Tibial artery (tissue), 4 donors: ENCODE measurements around the gene ATP13A4.

Source experiments
- DNase-seq, 2 donors: peaks; one replicate each; pipeline ENCODE4 v3.0.0-alpha.2; 2019
- H3K27ac ChIP-seq, 2 donors: fragments of 200-600 bp; sonication (generic) in 1 of 2; 1 replicate in 1 of 2; 2 replicates in 1 of 2; pipeline ENCODE4 v1.5.1; 2018 to 2019; ENCODE audit warnings: mild to moderate bottlenecking in 1 of 2
- H3K27me3 ChIP-seq, 2 donors: fragments of 200-600 bp; sonication (generic) in 1 of 2; one replicate each; pipeline versions ENCODE4 v1.5.1 to v1.6.0; 2016 to 2019
- H3K36me3 ChIP-seq, 3 donors: fragments of 200-600 bp; sonication (generic) in 2 of 3; one replicate each; pipeline ENCODE4 v1.5.1; 2016 to 2019; ENCODE audit warnings: mild to moderate bottlenecking in 2 of 3
- H3K4me1 ChIP-seq, 4 donors: fragments of 200-600 bp; sonication (generic) in 2 of 4; 1 replicate in 3 of 4; 2 replicates in 1 of 4; pipeline ENCODE4 v1.5.1; 2016 to 2019
- H3K4me3 ChIP-seq, 2 donors: fragments of 200-600 bp; sonication (generic) in 1 of 2; 1 replicate in 1 of 2; 2 replicates in 1 of 2; pipeline ENCODE4 v1.5.1; 2018 to 2019; ENCODE audit warnings: mild to moderate bottlenecking in 2 of 2
- H3K9me3 ChIP-seq, 3 donors: fragments of 200-600 bp; sonication (generic) in 1 of 3; one replicate each; pipeline ENCODE4 v1.5.1; 2016 to 2019
- intact Hi-C: fragments of 100-400 bp; cut with DNase I; formaldehyde crosslinking; loops from one replicate; pipeline ENCODE4 v1.15.0; 2023; ENCODE audit warnings: low total_unique reads
- TF ChIP-seq, protein P1 (sequence below), 2 experiments: fragments of 200-600 bp in 1 of 2; fragments of 450-650 bp in 1 of 2; IDR thresholded peaks; one replicate each; pipeline ENCODE4 v1.5.1; 2017 to 2019; ENCODE audit warnings: antibody characterized with exemption in 2 of 2, mild to moderate bottlenecking in 1 of 2, moderate library complexity in 1 of 2

ATP13A4 gene

DNA sequence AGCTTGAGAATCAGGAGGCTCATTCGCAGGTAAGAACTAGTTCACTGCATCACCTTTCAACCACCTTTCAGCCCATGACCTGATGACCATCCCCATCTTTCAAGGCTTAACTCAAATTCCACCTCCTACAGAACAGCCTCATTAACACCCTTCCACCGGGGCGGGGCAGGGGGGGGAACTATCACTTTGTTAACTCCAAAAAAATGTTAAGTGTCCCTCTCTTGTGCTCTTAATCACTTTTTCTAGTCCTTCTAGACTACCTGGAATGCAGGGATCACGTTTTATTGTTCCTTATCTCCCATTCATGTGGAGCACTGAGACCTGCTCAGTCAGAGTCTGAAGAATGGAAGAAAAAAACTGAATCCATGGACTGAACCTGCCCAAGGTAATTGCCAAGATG, 51.8 kb downstream of the ATP13A4 start:
- Histone ChIP-seq H3K27ac (no peak overlapping the region), H3K4me1 (no peaks in the 10 kb centered on the region), H3K4me3 (no peak overlapping the region), H3K9me3 (no peaks in the 10 kb centered on the region), H3K36me3 (no peaks in the 10 kb centered on the region), H3K27me3 (no peaks in the 10 kb centered on the region)
- DNase-seq = no peak
- TF ChIP-seq, protein P1, sequence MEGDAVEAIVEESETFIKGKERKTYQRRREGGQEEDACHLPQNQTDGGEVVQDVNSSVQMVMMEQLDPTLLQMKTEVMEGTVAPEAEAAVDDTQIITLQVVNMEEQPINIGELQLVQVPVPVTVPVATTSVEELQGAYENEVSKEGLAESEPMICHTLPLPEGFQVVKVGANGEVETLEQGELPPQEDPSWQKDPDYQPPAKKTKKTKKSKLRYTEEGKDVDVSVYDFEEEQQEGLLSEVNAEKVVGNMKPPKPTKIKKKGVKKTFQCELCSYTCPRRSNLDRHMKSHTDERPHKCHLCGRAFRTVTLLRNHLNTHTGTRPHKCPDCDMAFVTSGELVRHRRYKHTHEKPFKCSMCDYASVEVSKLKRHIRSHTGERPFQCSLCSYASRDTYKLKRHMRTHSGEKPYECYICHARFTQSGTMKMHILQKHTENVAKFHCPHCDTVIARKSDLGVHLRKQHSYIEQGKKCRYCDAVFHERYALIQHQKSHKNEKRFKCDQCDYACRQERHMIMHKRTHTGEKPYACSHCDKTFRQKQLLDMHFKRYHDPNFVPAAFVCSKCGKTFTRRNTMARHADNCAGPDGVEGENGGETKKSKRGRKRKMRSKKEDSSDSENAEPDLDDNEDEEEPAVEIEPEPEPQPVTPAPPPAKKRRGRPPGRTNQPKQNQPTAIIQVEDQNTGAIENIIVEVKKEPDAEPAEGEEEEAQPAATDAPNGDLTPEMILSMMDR (IDR thresholded peaks at IDR 0.05) = no peak
- intact Hi-C loops = no loop called here

DNA sequence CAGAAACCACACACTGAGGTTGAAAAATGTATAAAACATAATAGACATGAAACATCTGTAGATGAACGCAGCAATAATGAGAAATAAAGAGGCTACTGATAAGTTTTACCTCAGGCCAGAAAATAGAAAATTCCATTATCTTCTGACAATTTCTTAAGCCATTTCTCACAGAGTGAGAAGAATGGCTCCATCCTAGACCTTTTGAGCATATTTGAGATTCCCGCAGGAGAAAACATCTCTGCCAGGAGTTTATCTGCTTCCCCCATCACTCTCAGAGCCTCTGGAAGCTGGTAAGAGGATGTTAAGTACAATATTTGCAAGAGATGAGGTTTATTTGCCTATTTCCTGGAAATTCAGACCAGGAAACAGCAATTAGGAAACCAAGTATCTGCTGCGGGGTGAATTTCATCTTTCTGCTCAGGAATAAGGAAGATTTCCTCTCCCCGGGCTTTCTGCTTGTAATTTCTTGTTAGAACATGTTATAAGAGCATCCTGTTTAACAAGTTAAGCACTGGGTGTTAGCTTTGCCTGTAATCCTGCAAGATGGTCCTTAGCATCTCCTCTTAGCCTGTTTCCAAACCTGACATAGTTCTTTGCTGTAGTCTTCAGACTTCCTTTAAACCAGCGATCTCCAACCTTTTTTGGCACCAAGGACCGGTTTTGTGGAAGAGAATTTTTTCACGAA, 54.8 kb downstream of the ATP13A4 start:
- TF ChIP-seq, protein P1 (IDR thresholded peaks at IDR 0.05) = no peak
- intact Hi-C loops = no loop called here
- Histone ChIP-seq H3K9me3 (no peaks in the 10 kb centered on the region), H3K36me3 (no peaks in the 10 kb centered on the region), H3K4me1 (no peaks in the 10 kb centered on the region), H3K27ac (no peak overlapping the region), H3K27me3 (no peaks in the 10 kb centered on the region), H3K4me3 (no peak overlapping the region)
- DNase-seq = no peak

DNA sequence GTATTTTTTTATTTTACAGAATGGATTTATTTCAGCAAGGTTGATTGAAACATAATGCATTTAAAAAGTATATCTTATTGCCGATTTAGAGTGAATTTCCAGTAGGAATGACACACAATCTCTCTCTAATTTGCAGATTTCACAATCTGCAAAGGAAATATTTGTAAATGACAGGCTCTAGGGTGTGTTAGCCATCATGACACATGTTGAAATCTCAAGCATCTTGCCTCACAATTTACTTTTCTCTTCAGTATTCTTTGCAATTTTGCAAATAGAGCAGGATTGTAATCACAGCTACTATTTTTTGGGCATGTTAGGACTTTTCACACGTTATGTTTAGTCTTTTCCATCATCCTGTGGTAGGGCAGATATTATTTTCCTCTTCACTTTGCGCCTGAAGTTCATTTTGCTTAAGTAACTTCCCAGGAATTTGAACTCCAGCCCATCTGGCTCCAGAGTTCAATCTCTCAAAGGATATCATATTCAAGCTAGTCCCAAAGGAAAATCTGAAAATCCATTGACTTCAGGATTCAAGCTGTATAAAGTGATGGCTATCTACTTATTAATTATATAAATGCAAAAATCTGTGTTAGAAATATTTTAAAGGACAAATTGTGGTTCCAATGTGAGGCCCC, 55.4 kb downstream of the ATP13A4 start:
- TF ChIP-seq, protein P1 (IDR thresholded peaks at IDR 0.05) = no peak
- intact Hi-C loops = no loop called here
- Histone ChIP-seq H3K27me3 (no peaks in the 10 kb centered on the region), H3K4me1 (no peaks in the 10 kb centered on the region), H3K36me3 (no peaks in the 10 kb centered on the region), H3K9me3 (no peaks in the 10 kb centered on the region), H3K27ac (no peak overlapping the region), H3K4me3 (no peak overlapping the region)
- DNase-seq = peak in 1 of 2 donors; percentile 25

DNA sequence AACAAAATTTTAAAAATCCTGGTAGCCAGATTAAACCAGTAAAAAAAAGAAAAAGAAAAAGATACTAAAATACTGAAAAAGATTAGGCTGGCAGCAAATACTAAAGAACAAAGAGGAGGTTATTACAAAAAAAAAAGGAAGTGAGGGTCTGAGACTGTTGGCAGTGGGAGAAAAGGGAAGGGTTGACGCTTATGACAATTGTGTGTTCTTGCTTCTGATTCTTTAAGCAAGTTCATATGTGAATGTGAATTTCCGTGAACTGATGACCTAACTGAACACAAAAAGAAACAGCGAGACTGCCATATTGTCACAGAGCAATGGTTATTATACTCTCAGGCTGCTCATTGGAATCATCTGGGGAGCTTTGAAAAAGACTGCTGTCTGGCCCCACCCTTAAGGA, 56.5 kb downstream of the ATP13A4 start:
- Histone ChIP-seq H3K27ac (no peak overlapping the region), H3K27me3 (no peaks in the 10 kb centered on the region), H3K9me3 (no peaks in the 10 kb centered on the region), H3K4me3 (no peak overlapping the region), H3K36me3 (no peaks in the 10 kb centered on the region), H3K4me1 (no peaks in the 10 kb centered on the region)
- intact Hi-C loops = no loop called here
- no peak for DNase-seq
- TF ChIP-seq, protein P1 (IDR thresholded peaks at IDR 0.05) = no peak

DNA sequence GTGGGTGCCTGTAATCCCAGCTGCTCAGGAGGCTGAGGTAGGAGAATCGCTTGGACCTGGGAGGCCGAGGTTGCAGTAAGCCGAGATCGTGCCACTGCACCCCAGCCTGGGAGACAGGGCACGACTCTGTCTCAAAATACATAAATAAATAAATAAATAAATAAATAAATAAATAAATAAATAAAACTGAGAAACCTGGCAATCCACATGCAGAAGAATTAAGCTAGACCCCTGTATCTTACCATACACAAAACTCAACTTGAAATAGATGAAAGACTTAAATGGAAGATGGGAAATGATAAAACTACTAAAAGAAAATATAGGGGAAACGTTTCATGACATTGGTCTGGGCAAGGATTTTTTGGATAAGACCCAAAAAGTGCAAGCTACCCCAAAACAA, 58.0 kb downstream of the ATP13A4 start:
- Histone ChIP-seq H3K27me3 (no peaks in the 10 kb centered on the region), H3K4me3 (no peak overlapping the region), H3K27ac (no peak overlapping the region), H3K36me3 (no peaks in the 10 kb centered on the region), H3K9me3 (no peaks in the 10 kb centered on the region), H3K4me1 (no peaks in the 10 kb centered on the region)
- intact Hi-C loops = loop anchor here (1.0 kb wide), 1 partner anchor 31 kb away; no protein-coding TSS in a partner anchor
- TF ChIP-seq, protein P1 (IDR thresholded peaks at IDR 0.05) = no peak
- no peak for DNase-seq
